Neural cell (in vitro differentiated cells): ENCODE measurements around the gene KCTD14. TPM values are rescaled to one million over a fixed set of nuclear protein-coding genes. Genes with fewer than 3 reads are reported as not detected.

Experiments
- H2AFZ ChIP-seq: fragments of 200-600, 300-800 bp; sonication (generic), shearing (Covaris generic); 2 replicates; pipeline ENCODE4 v1.6.0; 2014; ENCODE audit warnings: low read depth, mild to moderate bottlenecking, antibody characterized with exemption, low read length, moderate library complexity
- H3F3A ChIP-seq: fragments of 200-600 bp; shearing (Covaris generic); 2 replicates; pipeline ENCODE4 v1.6.1; 2016; ENCODE audit warnings: mild to moderate bottlenecking, moderate library complexity, mixed read lengths, antibody characterized with exemption, low read length; ENCODE audit not compliant: insufficient read depth, poor library complexity, severe bottlenecking
- H3K27ac ChIP-seq: fragments of 200-600, 300-800 bp; sonication (generic), shearing (Covaris generic); 2 replicates; pipeline ENCODE4 v1.5.1; 2014; ENCODE audit warnings: mild to moderate bottlenecking, low read length, moderate library complexity
- H3K27me3 ChIP-seq: fragments of 300-800, 200-600 bp; sonication (generic), shearing (Covaris generic); 2 replicates; pipeline ENCODE4 v1.6.0; 2014; ENCODE audit warnings: mild to moderate bottlenecking, low read depth, low read length, moderate library complexity; ENCODE audit not compliant: insufficient read depth
- H3K36me3 ChIP-seq: fragments of 300-800, 200-600 bp; sonication (generic), shearing (Covaris generic); 2 replicates; pipeline ENCODE4 v1.5.1; 2014; ENCODE audit warnings: mild to moderate bottlenecking, antibody characterized with exemption, low read length, moderate library complexity; ENCODE audit not compliant: insufficient read depth
- H3K4me2 ChIP-seq: fragments of 300-800, 200-600 bp; sonication (generic), shearing (Covaris generic); 2 replicates; pipeline ENCODE4 v1.6.0; 2014; ENCODE audit warnings: mild to moderate bottlenecking, low read length
- H3K4me3 ChIP-seq: fragments of 300-800, 200-600 bp; sonication (generic), shearing (Covaris generic); 2 replicates; pipeline ENCODE4 v1.5.1; 2014; ENCODE audit warnings: mild to moderate bottlenecking, low read length, moderate library complexity
- H3K79me2 ChIP-seq: fragments of 200-600 bp; shearing (Covaris generic); replicated peaks from 2 replicates; pipeline ENCODE4 v1.6.0; 2014; ENCODE audit warnings: mild to moderate bottlenecking, low read length, moderate library complexity; ENCODE audit not compliant: insufficient read depth
- H3K9ac ChIP-seq: fragments of 300-800, 200-600 bp; sonication (generic), shearing (Covaris generic); 2 replicates; pipeline ENCODE4 v1.6.1; 2016; ENCODE audit warnings: mild to moderate bottlenecking, low read length, mixed read lengths
- H3K9me2 ChIP-seq: fragments of 200-600 bp; shearing (Covaris generic); 2 replicates; pipeline ENCODE4 v1.6.1; 2016; ENCODE audit warnings: mild to moderate bottlenecking, low read length, mixed read lengths; ENCODE audit not compliant: insufficient read depth
- H3K9me3 ChIP-seq: fragments of 200-600, 300-800 bp; sonication (generic), shearing (Covaris generic); 2 replicates; pipeline ENCODE4 v1.6.1; 2016; ENCODE audit warnings: mild to moderate bottlenecking, mixed run types, low read length, moderate library complexity, mixed read lengths
- H4K20me1 ChIP-seq: fragments of 200-600 bp; shearing (Covaris generic); 2 replicates; pipeline ENCODE4 v1.6.1; 2016; ENCODE audit warnings: mild to moderate bottlenecking, mixed run types; ENCODE audit not compliant: insufficient read depth
- CTCF ChIP-seq: fragments of 450-650 bp; IDR thresholded peaks from 2 replicates; pipeline ENCODE4 v1.5.1; 2014; ENCODE audit warnings: antibody characterized with exemption, mild to moderate bottlenecking, moderate library complexity; ENCODE audit not compliant: poor library complexity, severe bottlenecking
- EP300 ChIP-seq: fragments of 450-650 bp; conservative IDR thresholded peaks from 2 replicates; pipeline ENCODE4 v1.6.1; 2014; ENCODE audit warnings: antibody characterized with exemption, mild to moderate bottlenecking, moderate library complexity; ENCODE audit not compliant: poor library complexity, severe bottlenecking
- EZH2 ChIP-seq: fragments of 200-600, 300-800 bp; shearing (Covaris generic), sonication (generic); IDR thresholded peaks from 2 replicates; pipeline ENCODE4 v1.6.1; 2014; ENCODE audit warnings: antibody characterized with exemption, low read length, borderline replicate concordance, mild to moderate bottlenecking; ENCODE audit not compliant: insufficient read depth, poor library complexity, severe bottlenecking
- MXI1 ChIP-seq: fragments of 450-650 bp; conservative IDR thresholded peaks from 2 replicates; pipeline ENCODE4 v1.6.1; 2014; ENCODE audit warnings: antibody characterized with exemption, mild to moderate bottlenecking; ENCODE audit not compliant: poor library complexity, severe bottlenecking
- POLR2AphosphoS5 ChIP-seq: IDR thresholded peaks from 2 replicates; pipeline ENCODE4 v1.6.1; 2012
- RAD21 ChIP-seq: fragments of 450-650 bp; conservative IDR thresholded peaks from 2 replicates; pipeline ENCODE4 v1.6.1; 2014; ENCODE audit warnings: antibody characterized with exemption, mild to moderate bottlenecking, moderate library complexity
- REST ChIP-seq: IDR thresholded peaks from 2 replicates; pipeline ENCODE4 v1.6.1; 2012; ENCODE audit warnings: borderline replicate concordance
- SMC3 ChIP-seq: fragments of 450-650 bp; conservative IDR thresholded peaks from 2 replicates; pipeline ENCODE4 v1.6.1; 2014; ENCODE audit warnings: antibody characterized with exemption, mild to moderate bottlenecking, moderate library complexity; ENCODE audit not compliant: poor library complexity
- TAF1 ChIP-seq: IDR thresholded peaks from 2 replicates; pipeline ENCODE4 v1.6.1; 2012; ENCODE audit warnings: low read depth
- polyA plus RNA-seq: library from polyadenylated mRNA; depleted of rRNA; stranded (reverse); fragments of >200 nt; gene quantifications from 2 replicates; pipeline ENCODE4 v1.2.3, GENCODE V29; 2014

Gene KCTD14
- polyA plus RNA-seq, 1 donor from 2014 or later, result 0.32 TPM

GRCh38 chr11:78057462-78058055 is 34.5 kb upstream of the KCTD14 start:
- no peaks in the 10 kb centered on the region for H3K27me3 ChIP-seq
- no peak overlapping the region for H3K27ac ChIP-seq
- H3K9ac ChIP-seq, result no peak overlapping the region
- no peaks in the 10 kb centered on the region for H3K9me3 ChIP-seq
- no peak overlapping the region for H3K4me3 ChIP-seq
- no peaks in the 10 kb centered on the region for H3K79me2 ChIP-seq
- H4K20me1 ChIP-seq, result no peaks in the 10 kb centered on the region
- H3F3A ChIP-seq, result no peaks in the 10 kb centered on the region
- H3K36me3 ChIP-seq, result no peaks in the 10 kb centered on the region
- TF ChIP-seq TAF1 (no peak), SMC3 (no peak), CTCF (no peak), EP300 (no peak), EZH2 (no peak), MXI1 (no peak), POLR2AphosphoS5 (no peak), RAD21 (no peak), REST (no peak)
- no peak overlapping the region for H2AFZ ChIP-seq
- H3K9me2 ChIP-seq, result no peaks in the 10 kb centered on the region
- H3K4me2 ChIP-seq, result no peak overlapping the region

- no peaks in the 10 kb centered on the region for H3K36me3 ChIP-seq
- no peak overlapping the region for H2AFZ ChIP-seq
- H3K27me3 ChIP-seq, result no peaks in the 10 kb centered on the region
- no peak overlapping the region for H3K9ac ChIP-seq
- no peak overlapping the region for H3K4me3 ChIP-seq
- H3K4me2 ChIP-seq, result no peak overlapping the region
- no peaks in the 10 kb centered on the region for H3K9me2 ChIP-seq
- TF ChIP-seq CTCF (no peak), MXI1 (no peak), EP300 (no peak), POLR2AphosphoS5 (no peak), SMC3 (no peak), EZH2 (no peak), RAD21 (no peak), REST (no peak), TAF1 (no peak)
- no peak overlapping the region for H3K27ac ChIP-seq
- no peaks in the 10 kb centered on the region for H3F3A ChIP-seq
- no peaks in the 10 kb centered on the region for H3K9me3 ChIP-seq
- no peaks in the 10 kb centered on the region for H3K79me2 ChIP-seq
- H4K20me1 ChIP-seq, result no peaks in the 10 kb centered on the region
These were observed 33.0 kb upstream of the KCTD14 start for GRCh38 chr11:78056093-78056492.
